HEK293 (cell line): ENCODE measurements around the gene TTC16.

Source experiments
- CTCF ChIP-seq: fragments of 450-650 bp; formaldehyde crosslinking; IDR thresholded peaks from 2 replicates; pipeline ENCODE4 v1.5.1; 2016; ENCODE audit warnings: missing biosample characterization, missing genetic modification characterization
- SCRT1 ChIP-seq: fragments of 450-650 bp; formaldehyde crosslinking; IDR thresholded peaks from 2 replicates; pipeline ENCODE4 v1.5.1; 2016; ENCODE audit warnings: missing biosample characterization, missing genetic modification characterization, borderline replicate concordance
- ZBTB1 ChIP-seq: fragments of 450-650 bp; formaldehyde crosslinking; IDR thresholded peaks from 2 replicates; pipeline ENCODE4 v1.5.1; 2016; ENCODE audit warnings: missing biosample characterization, missing genetic modification characterization
- ZBTB49 ChIP-seq: fragments of 450-650 bp; formaldehyde crosslinking; IDR thresholded peaks from 2 replicates; pipeline ENCODE4 v1.5.1; 2016; ENCODE audit warnings: missing biosample characterization, missing genetic modification characterization, low read depth
- ZNF16 ChIP-seq: fragments of 450-650 bp; formaldehyde crosslinking; IDR thresholded peaks from 2 replicates; pipeline ENCODE4 v1.5.1; 2016; ENCODE audit warnings: low read depth, missing biosample characterization, missing genetic modification characterization
- ZNF221 ChIP-seq: fragments of 450-650 bp; formaldehyde crosslinking; IDR thresholded peaks from 2 replicates; pipeline ENCODE4 v1.5.1; 2017; ENCODE audit warnings: missing biosample characterization, missing genetic modification characterization, borderline replicate concordance
- ZNF23 ChIP-seq: fragments of 450-650 bp; formaldehyde crosslinking; IDR thresholded peaks from 2 replicates; pipeline ENCODE4 v1.5.1; 2016; ENCODE audit warnings: missing biosample characterization, missing genetic modification characterization, borderline replicate concordance
- ZNF513 ChIP-seq: fragments of 450-650 bp; IDR thresholded peaks from 2 replicates; pipeline ENCODE4 v1.5.1; 2018; ENCODE audit warnings: missing biosample characterization, missing genetic modification characterization
- ZNF549 ChIP-seq: fragments of 450-650 bp; IDR thresholded peaks from 2 replicates; pipeline ENCODE4 v1.5.1; 2018; ENCODE audit warnings: missing biosample characterization, missing genetic modification characterization, mild to moderate bottlenecking, inconsistent platforms, moderate library complexity
- ZNF585B ChIP-seq: fragments of 450-650 bp; formaldehyde crosslinking; IDR thresholded peaks from 2 replicates; pipeline ENCODE4 v1.5.1; 2016; ENCODE audit warnings: missing biosample characterization, missing genetic modification characterization
- ZNF660 ChIP-seq: fragments of 450-650 bp; IDR thresholded peaks from 2 replicates; pipeline ENCODE4 v1.5.1; 2018; ENCODE audit warnings: missing biosample characterization, mild to moderate bottlenecking, missing genetic modification characterization
- ZNF791 ChIP-seq: fragments of 450-650 bp; formaldehyde crosslinking; IDR thresholded peaks from 2 replicates; pipeline ENCODE4 v1.5.1; 2016; ENCODE audit warnings: missing biosample characterization, missing genetic modification characterization
- ZSCAN16 ChIP-seq: fragments of 450-650 bp; formaldehyde crosslinking; IDR thresholded peaks from 2 replicates; pipeline ENCODE4 v1.5.1; 2016; ENCODE audit warnings: missing biosample characterization, missing genetic modification characterization
- TF ChIP-seq, protein P1 (sequence below): fragments of 450-650 bp; formaldehyde crosslinking; conservative IDR thresholded peaks from 2 replicates; pipeline ENCODE4 v1.5.1; 2016; ENCODE audit warnings: low read depth, missing biosample characterization, missing genetic modification characterization

DNA sequence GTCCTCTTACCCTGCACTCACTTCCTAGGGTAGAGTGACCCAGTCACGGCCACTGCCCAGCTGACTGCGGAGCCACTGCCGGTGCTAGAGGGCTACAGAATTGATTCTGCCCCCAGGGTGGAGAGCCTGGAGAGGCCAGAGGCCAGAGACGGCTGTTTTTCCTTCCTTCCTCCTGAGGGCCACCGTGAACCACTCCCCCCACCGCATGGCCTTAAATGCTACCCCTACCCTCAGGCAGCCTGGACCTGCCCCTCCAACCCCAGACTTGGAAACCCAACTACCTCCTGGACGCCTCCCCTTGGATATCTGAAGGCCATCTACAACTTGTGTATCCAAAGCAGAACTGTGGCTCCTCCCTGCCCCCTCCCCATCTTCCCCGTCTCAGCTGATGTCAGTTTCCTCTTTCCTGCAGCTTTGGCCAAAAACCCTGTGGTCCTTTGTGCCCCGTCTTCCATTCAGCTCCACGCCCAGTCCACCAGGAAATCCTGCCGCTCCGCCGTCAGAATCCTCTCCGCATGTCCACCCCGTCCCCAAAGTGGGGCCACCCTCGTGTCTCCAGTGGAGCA lies 46.3 kb downstream of the TTC16 start:
- no peak for TF ChIP-seq ZNF16 (tag by site-specific recombination)
- no peak for TF ChIP-seq ZNF585B (tag by site-specific recombination)
- TF ChIP-seq SCRT1, result no peak
- no peak for TF ChIP-seq CTCF (tag by site-specific recombination)
- TF ChIP-seq, protein P1, sequence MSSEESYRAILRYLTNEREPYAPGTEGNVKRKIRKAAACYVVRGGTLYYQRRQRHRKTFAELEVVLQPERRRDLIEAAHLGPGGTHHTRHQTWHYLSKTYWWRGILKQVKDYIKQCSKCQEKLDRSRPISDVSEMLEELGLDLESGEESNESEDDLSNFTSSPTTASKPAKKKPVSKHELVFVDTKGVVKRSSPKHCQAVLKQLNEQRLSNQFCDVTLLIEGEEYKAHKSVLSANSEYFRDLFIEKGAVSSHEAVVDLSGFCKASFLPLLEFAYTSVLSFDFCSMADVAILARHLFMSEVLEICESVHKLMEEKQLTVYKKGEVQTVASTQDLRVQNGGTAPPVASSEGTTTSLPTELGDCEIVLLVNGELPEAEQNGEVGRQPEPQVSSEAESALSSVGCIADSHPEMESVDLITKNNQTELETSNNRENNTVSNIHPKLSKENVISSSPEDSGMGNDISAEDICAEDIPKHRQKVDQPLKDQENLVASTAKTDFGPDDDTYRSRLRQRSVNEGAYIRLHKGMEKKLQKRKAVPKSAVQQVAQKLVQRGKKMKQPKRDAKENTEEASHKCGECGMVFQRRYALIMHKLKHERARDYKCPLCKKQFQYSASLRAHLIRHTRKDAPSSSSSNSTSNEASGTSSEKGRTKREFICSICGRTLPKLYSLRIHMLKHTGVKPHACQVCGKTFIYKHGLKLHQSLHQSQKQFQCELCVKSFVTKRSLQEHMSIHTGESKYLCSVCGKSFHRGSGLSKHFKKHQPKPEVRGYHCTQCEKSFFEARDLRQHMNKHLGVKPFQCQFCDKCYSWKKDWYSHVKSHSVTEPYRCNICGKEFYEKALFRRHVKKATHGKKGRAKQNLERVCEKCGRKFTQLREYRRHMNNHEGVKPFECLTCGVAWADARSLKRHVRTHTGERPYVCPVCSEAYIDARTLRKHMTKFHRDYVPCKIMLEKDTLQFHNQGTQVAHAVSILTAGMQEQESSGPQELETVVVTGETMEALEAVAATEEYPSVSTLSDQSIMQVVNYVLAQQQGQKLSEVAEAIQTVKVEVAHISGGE (tag by site-specific recombination), result no peak
- no peak for TF ChIP-seq ZSCAN16 (tag by site-specific recombination)
- TF ChIP-seq ZNF513 (tag by site-specific recombination), result no peak
- TF ChIP-seq ZNF660 (tag by site-specific recombination), result no peak
- no peak for TF ChIP-seq ZBTB49 (tag by site-specific recombination)
- TF ChIP-seq ZNF221 (tag by site-specific recombination), result no peak
- TF ChIP-seq ZNF23 (tag by site-specific recombination), result no peak
- no peak for TF ChIP-seq ZNF791 (tag by site-specific recombination)
- TF ChIP-seq ZNF549 (tag by site-specific recombination), result no peak
- TF ChIP-seq ZBTB1, result no peak
